HUES64 (cell line): ENCODE results near the gene CTSG.
"Not testable (repeated sequence)": the region's sequence is repeated elsewhere in the genome, so short reads cannot be mapped to it uniquely, and the experiment has no call there.

ENCODE experiments used
- H3K27ac ChIP-seq: 2 replicates; pipeline ENCODE4 v1.7.0; 2013; ENCODE audit warnings: low read depth, low read length, inconsistent platforms
- H3K27me3 ChIP-seq: 2 replicates; pipeline ENCODE4 v1.6.1; 2013; ENCODE audit warnings: mild to moderate bottlenecking, low read length; ENCODE audit not compliant: insufficient read depth
- H3K36me3 ChIP-seq: 2 replicates; pipeline ENCODE4 v1.6.1; 2013; ENCODE audit warnings: mild to moderate bottlenecking, low read length; ENCODE audit not compliant: insufficient read depth
- H3K4me1 ChIP-seq: 2 replicates; pipeline ENCODE4 v1.6.1; 2013; ENCODE audit warnings: mild to moderate bottlenecking, low read length, moderate library complexity; ENCODE audit not compliant: insufficient read depth
- H3K4me3 ChIP-seq: 2 replicates; pipeline ENCODE4 v1.5.1; 2013; ENCODE audit warnings: mild to moderate bottlenecking, low read length, moderate library complexity
- H3K9ac ChIP-seq: 2 replicates; pipeline ENCODE4 v1.6.1; 2013; ENCODE audit warnings: mild to moderate bottlenecking, low read depth, low read length
- H3K9me3 ChIP-seq: 2 replicates; pipeline ENCODE4 v1.6.1; 2013; ENCODE audit warnings: low read depth, low read length; ENCODE audit not compliant: insufficient read depth
- WGBS: fragments of 150-250, 120-280 bp; methylation state at CpG from one replicate; pipeline ENCODE4 v1.1.7; 2013; ENCODE audit warnings: missing lambda C conversion rate; 5-methylcytosine and 5-hydroxymethylcytosine counted together

CTSG gene

GRCh38 chr14:24595073-24595808 is 19.2 kb upstream of the CTSG start:
- WGBS, result 87% methylated on average over 3 of the region's 3 CpGs
- no peak overlapping the region for H3K9ac ChIP-seq
- no peaks in the 10 kb centered on the region for H3K27me3 ChIP-seq

DNA sequence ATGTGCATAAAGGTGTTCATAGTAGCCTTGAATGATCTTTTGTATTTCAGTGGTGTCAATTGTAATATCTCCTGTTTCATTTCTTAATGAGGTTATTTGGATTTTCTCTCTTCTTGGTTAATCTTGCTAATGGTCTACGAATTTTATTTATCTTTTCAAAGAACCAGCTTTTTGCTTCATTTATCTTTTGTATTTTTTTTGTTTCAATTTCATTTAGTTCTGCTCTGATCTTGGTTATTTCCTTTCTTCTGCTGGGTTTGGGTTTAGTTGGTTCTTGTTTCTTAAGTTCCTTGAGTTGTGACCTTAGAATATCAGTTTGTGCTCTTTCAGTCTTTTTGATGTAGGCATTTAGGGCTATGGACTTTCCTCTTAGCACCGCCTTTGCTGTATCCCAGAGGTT is 15.0 kb upstream of the CTSG start:
- H3K27ac ChIP-seq, H3K36me3 ChIP-seq, H3K4me1 ChIP-seq, H3K4me3 ChIP-seq, H3K9ac ChIP-seq, H3K27me3 ChIP-seq: not testable (repeated sequence)
- peaks cover 10% of the 10 kb centered on the region; the same call in 1 of the 2 replicates for H3K9me3 ChIP-seq
- WGBS, result no CpG with 5 or more reads among the region's 2 CpGs

More at GRCh38 chr14:24595073-24595808, 19.2 kb upstream of the CTSG start:
- peaks cover 7% of the 10 kb centered on the region; the same call in 1 of the 2 replicates for H3K9me3 ChIP-seq
- H3K27ac ChIP-seq, result no peak overlapping the region
- no peaks in the 10 kb centered on the region for H3K36me3 ChIP-seq
- no peaks in the 10 kb centered on the region for H3K4me1 ChIP-seq
- no peak overlapping the region for H3K4me3 ChIP-seq

DNA sequence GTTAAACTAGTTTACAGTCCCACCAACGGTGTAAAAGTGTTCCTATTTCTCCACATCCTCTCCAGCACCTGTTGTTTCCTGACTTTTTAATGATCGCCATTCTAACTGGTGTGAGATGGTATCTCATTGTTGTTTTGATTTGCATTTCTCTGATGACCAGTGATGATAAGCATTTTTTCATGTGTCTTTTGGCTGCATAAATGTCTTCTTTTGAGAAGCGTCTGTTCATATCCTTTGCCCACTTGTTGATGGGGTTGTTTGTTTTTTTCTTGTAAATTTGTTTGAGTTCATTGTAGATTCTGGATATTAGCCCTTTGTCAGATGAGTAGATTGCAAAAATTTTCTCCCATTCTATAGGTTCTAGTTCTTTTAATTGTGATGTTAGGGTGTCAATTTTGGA is 8.4 kb upstream of the CTSG start:
- not testable (repeated sequence) for H3K27me3 ChIP-seq, H3K9me3 ChIP-seq, H3K4me3 ChIP-seq, H3K27ac ChIP-seq, H3K4me1 ChIP-seq, H3K9ac ChIP-seq, H3K36me3 ChIP-seq
- WGBS, result 100% methylated on average over 1 of the region's 3 CpGs

DNA sequence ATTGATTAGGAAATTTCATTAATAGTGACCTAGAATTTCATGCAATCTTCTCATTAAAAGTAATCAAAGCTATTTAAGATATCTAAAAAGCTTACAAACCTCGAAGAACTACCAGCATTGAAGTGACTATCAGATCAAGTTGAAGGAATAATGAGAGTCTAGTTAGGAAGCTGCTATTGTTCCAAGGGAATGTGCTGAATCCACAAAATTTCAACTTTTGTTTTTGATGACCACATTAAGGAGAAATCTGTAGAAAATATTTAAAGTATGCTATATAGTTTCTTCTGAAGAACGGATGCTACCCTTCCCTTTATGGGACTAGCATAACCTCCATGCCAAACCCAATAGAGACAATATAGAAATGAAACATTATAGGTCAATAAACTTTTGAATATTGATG is 2.5 kb upstream of the CTSG start:
- Histone ChIP-seq H3K9ac (no peak overlapping the region), H3K36me3 (no peaks in the 10 kb centered on the region), H3K4me3 (no peak overlapping the region), H3K27ac (no peak overlapping the region), H3K27me3 (no peaks in the 10 kb centered on the region), H3K9me3 (no peaks in the 10 kb centered on the region), H3K4me1 (no peaks in the 10 kb centered on the region)
- 100% methylated on average over 1 of the region's 2 CpGs for WGBS

- H3K9ac ChIP-seq, result no peak overlapping the region
- H3K27ac ChIP-seq, result no peak overlapping the region
- H3K4me1 ChIP-seq, result no peaks in the 10 kb centered on the region
- no peaks in the 10 kb centered on the region for H3K9me3 ChIP-seq
- H3K27me3 ChIP-seq, result no peaks in the 10 kb centered on the region
- WGBS, result 95% methylated on average over 5 of the region's 5 CpGs
- H3K36me3 ChIP-seq, result no peaks in the 10 kb centered on the region
- H3K4me3 ChIP-seq, result no peak overlapping the region
Observed at GRCh38 chr14:24576771-24577170, 721 bp upstream of the CTSG start.

GRCh38 chr14:24574206-24574774 is 1.8 kb downstream of the CTSG start:
- 91% methylated on average over 27 of the region's 27 CpGs for WGBS
- H3K36me3 ChIP-seq, result no peaks in the 10 kb centered on the region
- no peak overlapping the region for H3K27ac ChIP-seq
- no peaks in the 10 kb centered on the region for H3K27me3 ChIP-seq
- no peaks in the 10 kb centered on the region for H3K4me1 ChIP-seq
- H3K4me3 ChIP-seq, result no peak overlapping the region
- H3K9ac ChIP-seq, result no peak overlapping the region
- H3K9me3 ChIP-seq, result no peaks in the 10 kb centered on the region

GRCh38 chr14:24566318-24566717 is 9.7 kb downstream of the CTSG start:
- Histone ChIP-seq H3K36me3 (no peaks in the 10 kb centered on the region), H3K27me3 (no peaks in the 10 kb centered on the region), H3K9ac (no peak overlapping the region), H3K9me3 (peaks cover 23% of the 10 kb centered on the region), H3K27ac (no peak overlapping the region), H3K4me1 (no peaks in the 10 kb centered on the region), H3K4me3 (no peak overlapping the region)
- 86% methylated on average over 2 of the region's 2 CpGs for WGBS

DNA sequence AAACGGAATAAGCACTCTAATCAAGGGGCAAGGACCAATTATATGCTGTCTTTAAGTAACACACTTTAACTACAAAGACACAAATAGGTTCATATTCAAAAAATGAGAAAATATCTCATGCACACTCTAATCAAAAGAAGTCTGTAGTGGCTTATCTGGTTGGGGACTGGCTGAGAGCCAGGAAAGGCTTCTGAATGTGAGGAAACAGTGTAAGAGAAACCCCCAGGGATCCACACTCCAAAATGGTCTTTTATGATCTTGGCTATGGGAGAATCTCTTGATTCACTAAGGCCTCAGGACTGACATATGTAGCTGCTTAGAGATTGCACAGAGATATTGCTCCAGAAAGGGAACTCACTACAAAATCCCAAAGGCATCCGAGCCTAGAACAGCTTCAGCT is 10.3 kb downstream of the CTSG start:
- no peaks in the 10 kb centered on the region for H3K36me3 ChIP-seq
- peaks cover 23% of the 10 kb centered on the region for H3K9me3 ChIP-seq
- H3K27ac ChIP-seq, result no peak overlapping the region
- WGBS, result 97% methylated on average over 1 of the region's 2 CpGs
- H3K4me3 ChIP-seq, result no peak overlapping the region
- H3K9ac ChIP-seq, result no peak overlapping the region
- no peaks in the 10 kb centered on the region for H3K27me3 ChIP-seq
- no peaks in the 10 kb centered on the region for H3K4me1 ChIP-seq

DNA sequence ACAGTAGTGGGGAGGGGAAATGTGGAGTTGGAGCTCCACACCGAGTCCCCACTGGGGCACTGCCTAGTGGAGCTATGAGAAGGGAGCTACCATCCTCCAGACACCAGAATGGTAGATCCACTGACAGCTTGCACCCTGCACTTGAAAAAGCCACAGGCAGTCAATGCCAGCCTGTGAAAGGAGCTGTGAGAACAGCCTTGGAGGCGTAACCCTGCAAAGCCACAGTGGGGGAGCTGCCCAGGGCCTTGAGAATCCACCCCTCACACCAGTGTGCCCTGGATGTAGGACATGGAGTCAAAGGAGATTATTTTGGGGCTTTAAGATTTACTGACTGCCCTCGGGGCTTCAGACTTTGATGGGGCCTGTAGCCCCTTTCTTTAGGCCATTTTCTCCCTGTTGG is 12.5 kb downstream of the CTSG start:
- Histone ChIP-seq H3K9ac (no peak overlapping the region), H3K27me3 (no peaks in the 10 kb centered on the region), H3K27ac (no peak overlapping the region), H3K36me3 (no peaks in the 10 kb centered on the region), H3K4me3 (no peak overlapping the region), H3K4me1 (no peaks in the 10 kb centered on the region), H3K9me3 (peaks cover 31% of the 10 kb centered on the region)
- 89% methylated on average over 3 of the region's 3 CpGs for WGBS

- 87% methylated on average over 4 of the region's 4 CpGs for WGBS
- no peak overlapping the region for H3K27ac ChIP-seq
- H3K9ac ChIP-seq, result no peak overlapping the region
- H3K9me3 ChIP-seq, result peaks cover 7% of the 10 kb centered on the region; the same call in 1 of the 2 replicates
- H3K4me1 ChIP-seq, result no peaks in the 10 kb centered on the region
- H3K36me3 ChIP-seq, result no peaks in the 10 kb centered on the region
- no peak overlapping the region for H3K4me3 ChIP-seq
- no peaks in the 10 kb centered on the region for H3K27me3 ChIP-seq
Observed at GRCh38 chr14:24556756-24557155, 19.3 kb downstream of the CTSG start.

DNA sequence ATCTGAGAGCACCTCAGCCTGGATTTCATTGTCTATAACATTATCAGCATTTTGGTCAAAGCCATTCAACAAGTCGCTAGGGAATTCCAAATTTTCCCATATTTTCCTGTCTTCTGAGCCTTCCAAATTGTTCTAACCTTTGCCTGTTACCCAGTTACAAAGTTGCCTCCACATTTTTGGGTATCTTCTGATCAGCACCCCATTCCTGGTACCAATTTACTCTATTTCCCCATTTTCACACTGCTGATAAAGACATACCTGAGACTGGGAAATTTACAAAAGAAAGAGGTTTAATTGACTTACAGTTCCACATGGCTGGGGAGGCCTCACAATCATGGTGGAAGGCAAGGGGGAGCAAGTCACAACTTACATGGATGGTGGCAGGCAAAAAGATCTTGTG is 27.0 kb downstream of the CTSG start:
- 94% methylated on average over 1 of the region's 1 CpG for WGBS
- H3K4me1 ChIP-seq, H3K27ac ChIP-seq, H3K36me3 ChIP-seq, H3K4me3 ChIP-seq, H3K27me3 ChIP-seq, H3K9ac ChIP-seq: not testable (repeated sequence)
- H3K9me3 ChIP-seq, result peaks cover 38% of the 10 kb centered on the region
